ENCODE data around the gene PDK2.

PDK2 gene

DNA sequence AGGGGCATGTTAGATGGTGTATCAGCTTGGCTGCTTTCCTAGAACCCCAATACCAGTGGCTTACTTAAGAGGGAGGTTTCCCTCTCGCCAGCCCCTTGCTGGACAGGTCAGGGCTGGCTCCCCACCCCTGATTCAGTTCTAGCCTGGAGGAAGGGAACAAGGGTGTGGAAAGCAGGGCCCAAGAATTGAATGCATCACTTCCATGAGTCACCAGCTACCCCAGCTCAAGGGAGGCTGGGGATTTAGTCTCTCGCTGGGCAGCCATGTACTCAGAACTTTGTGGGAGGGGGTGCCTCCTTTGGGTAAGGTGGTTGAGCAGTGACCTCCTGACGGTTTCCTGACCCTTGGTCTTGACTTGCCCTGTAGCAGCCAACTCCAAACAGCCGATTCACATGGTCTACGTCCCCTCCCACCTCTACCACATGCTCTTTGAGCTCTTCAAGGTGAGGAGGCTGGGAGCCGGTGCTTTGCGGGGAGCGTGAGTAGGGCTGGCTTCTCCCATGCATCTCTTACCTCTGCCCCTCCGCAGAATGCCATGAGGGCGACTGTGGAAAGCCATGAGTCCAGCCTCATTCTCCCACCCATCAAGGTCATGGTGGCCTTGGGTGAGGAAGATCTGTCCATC lies 12.8 kb downstream of the PDK2 start:
- H3K4me3 ChIP-seq (ENCODE audit: control insufficient read depth, low read depth, low read length) = no peak overlapping the region
- DNase-seq (ENCODE audit: low read depth) = no peak
- no peak for TF ChIP-seq CTCF (IDR thresholded peaks at IDR 0.05; ENCODE audit: control insufficient read depth, insufficient read depth, low read depth, low read length, missing control alignments)

DNA sequence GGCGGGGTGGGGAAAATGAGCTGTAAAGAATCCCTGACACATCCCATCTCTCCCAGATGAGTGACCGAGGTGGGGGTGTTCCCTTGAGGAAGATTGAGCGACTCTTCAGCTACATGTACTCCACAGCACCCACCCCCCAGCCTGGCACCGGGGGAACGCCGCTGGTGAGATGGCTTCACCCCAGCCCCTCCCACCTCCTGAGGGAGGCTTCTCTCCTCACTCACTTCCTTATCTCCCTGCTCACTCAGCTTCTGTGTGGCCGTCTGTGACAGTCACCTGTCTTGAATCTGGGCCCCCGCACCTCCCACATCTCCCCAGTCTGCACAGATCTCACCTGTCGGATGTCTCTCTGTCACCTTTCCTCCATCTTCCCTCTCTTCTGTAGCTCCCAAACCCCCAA lies 13.4 kb downstream of the PDK2 start:
- no peak for DNase-seq (ENCODE audit: low read depth)
- no peak overlapping the region for H3K4me3 ChIP-seq (ENCODE audit: control insufficient read depth, low read depth, low read length)
- no peak for TF ChIP-seq CTCF (IDR thresholded peaks at IDR 0.05; ENCODE audit: control insufficient read depth, insufficient read depth, low read depth, low read length, missing control alignments)

- DNase-seq (ENCODE audit: low read depth) = no peak
- H3K4me3 ChIP-seq (ENCODE audit: control insufficient read depth, low read depth, low read length) = no peak overlapping the region
- TF ChIP-seq CTCF (IDR thresholded peaks at IDR 0.05; ENCODE audit: control insufficient read depth, insufficient read depth, low read depth, low read length, missing control alignments) = no peak
Measured at GRCh38 chr17:50109207-50109606, 14.1 kb downstream of the PDK2 start.

GRCh38 chr17:50109785-50110184 lies 14.6 kb downstream of the PDK2 start:
- no peak for TF ChIP-seq CTCF (IDR thresholded peaks at IDR 0.05; ENCODE audit: control insufficient read depth, insufficient read depth, low read depth, low read length, missing control alignments)
- DNase-seq (ENCODE audit: low read depth) = no peak

DNA sequence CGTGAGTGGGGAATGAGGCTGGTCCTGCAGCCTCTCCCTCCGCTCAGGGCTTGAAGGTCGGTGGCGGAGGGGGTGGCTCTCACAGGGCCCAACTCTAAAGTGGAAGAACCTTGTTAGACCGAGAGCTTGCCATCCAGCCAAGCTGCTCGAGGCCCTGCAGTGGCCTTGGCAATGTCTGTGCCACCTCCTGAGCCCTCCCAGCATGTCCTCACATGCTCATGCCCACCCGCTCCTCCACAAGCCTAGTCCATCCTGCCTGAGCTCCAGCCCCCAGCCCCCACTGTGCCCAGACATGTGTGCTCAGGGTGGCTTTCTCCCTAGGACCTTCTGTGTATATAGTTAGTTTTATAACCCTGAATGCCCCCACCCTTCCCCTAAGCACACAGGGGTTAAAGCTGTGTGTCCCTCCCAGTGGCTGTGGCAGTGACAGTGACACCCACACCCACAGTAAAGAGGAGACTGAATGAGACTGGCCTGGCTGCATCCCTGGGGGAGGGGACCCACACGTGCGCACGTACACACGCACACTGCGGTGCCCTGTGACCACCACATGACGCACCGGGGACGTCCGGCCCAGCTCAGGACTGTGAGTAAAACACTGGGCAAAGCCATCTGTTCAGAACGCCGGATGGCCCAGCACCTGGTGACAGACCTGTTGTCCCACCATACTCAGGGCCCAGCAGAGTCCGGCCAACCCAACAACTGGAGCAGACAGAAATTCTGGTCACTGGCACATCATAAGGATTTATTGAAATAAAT lies 15.6 kb downstream of the PDK2 start:
- no peak overlapping the region for H3K4me3 ChIP-seq (ENCODE audit: control insufficient read depth, low read depth, low read length)
- TF ChIP-seq CTCF (IDR thresholded peaks at IDR 0.05; ENCODE audit: control insufficient read depth, insufficient read depth, low read depth, low read length, missing control alignments) = no peak
- no peak for DNase-seq (ENCODE audit: low read depth)

More at GRCh38 chr17:50109785-50110184, 14.6 kb downstream of the PDK2 start:
- no peak overlapping the region for H3K4me3 ChIP-seq (ENCODE audit: control insufficient read depth, low read depth, low read length)

- no peak for TF ChIP-seq CTCF (IDR thresholded peaks at IDR 0.05; ENCODE audit: control insufficient read depth, insufficient read depth, low read depth, low read length, missing control alignments)
- no peak overlapping the region for H3K4me3 ChIP-seq (ENCODE audit: control insufficient read depth, low read depth, low read length)
- DNase-seq (ENCODE audit: low read depth) = no peak
Measured at GRCh38 chr17:50111673-50112655, 16.8 kb downstream of the PDK2 start.

Data from AG09309 (cell line).